Osteocyte (in vitro differentiated cells): Measurements from ENCODE around the gene XCL2. TPM values are rescaled to one million over a fixed set of nuclear protein-coding genes. Genes with fewer than 3 reads are reported as not detected.
"Not testable (repeated sequence)": the region's sequence is repeated elsewhere in the genome, so short reads cannot be mapped to it uniquely, and the experiment has no call there.

Experiments used
- DNase-seq: peaks from one replicate; pipeline ENCODE4 v3.0.0; 2021; ENCODE audit warnings: mixed read lengths; ENCODE audit not compliant: unreplicated experiment; ENCODE audit errors: extremely low spot score
- H3K27ac Mint-ChIP-seq: one replicate; pipeline ENCODE4 v1.8.0; 2021; ENCODE audit warnings: mild to moderate bottlenecking, mixed read lengths; ENCODE audit not compliant: unreplicated experiment
- H3K27me3 Mint-ChIP-seq: one replicate; pipeline ENCODE4 v1.8.0; 2021; ENCODE audit warnings: mixed read lengths; ENCODE audit not compliant: unreplicated experiment
- H3K36me3 Mint-ChIP-seq: one replicate; pipeline ENCODE4 v1.8.0; 2021; ENCODE audit warnings: mixed read lengths; ENCODE audit not compliant: unreplicated experiment
- H3K4me1 Mint-ChIP-seq: one replicate; pipeline ENCODE4 v1.8.0; 2021; ENCODE audit warnings: mixed read lengths; ENCODE audit not compliant: unreplicated experiment
- H3K4me3 Mint-ChIP-seq: one replicate; pipeline ENCODE4 v1.8.0; 2021; ENCODE audit warnings: mild to moderate bottlenecking, moderate library complexity, mixed read lengths; ENCODE audit not compliant: unreplicated experiment
- H3K9me3 Mint-ChIP-seq: one replicate; pipeline ENCODE4 v1.8.0; 2021; ENCODE audit warnings: mixed read lengths; ENCODE audit not compliant: unreplicated experiment
- total RNA-seq: library from RNA; stranded (reverse); gene quantifications from 2 replicates; pipeline ENCODE4 v1.2.1, GENCODE V29; 2021
- TF ChIP-seq, protein P1 (sequence below): fragments of 200-600 bp; sonication (generic); IDR thresholded peaks from 2 replicates; pipeline ENCODE4 v1.5.0; 2021; ENCODE audit warnings: antibody characterized with exemption, mild to moderate bottlenecking, moderate library complexity

XCL2 gene
- total RNA-seq, 1 donor from 2014 or later = not detected

DNA sequence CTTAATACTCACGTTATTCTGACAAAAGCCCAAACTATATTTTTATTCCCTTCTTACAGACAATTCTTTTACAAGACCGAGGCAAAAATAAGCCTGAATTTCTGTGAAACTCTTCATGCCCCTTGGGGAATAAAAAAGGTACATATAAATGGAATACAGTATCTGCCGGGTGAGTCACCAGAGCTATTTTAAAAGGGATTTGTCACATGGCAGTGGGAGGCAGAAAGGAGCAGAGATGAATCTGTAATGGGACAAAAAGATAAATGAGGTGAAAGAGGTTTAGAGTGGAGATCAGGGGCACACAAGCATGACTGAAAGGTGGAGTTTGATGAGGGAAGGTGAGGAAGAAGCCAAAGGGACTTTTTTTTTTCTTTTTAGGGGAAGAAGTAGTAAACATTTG is 41.4 kb upstream of the XCL2 start:
- no peak for DNase-seq
- Mint-ChIP-seq H3K36me3 (no peaks in the 10 kb centered on the region), H3K27me3 (peaks cover 5% of the 10 kb centered on the region), H3K4me1 (peaks cover 37% of the 10 kb centered on the region), H3K9me3 (peaks cover 4% of the 10 kb centered on the region), H3K4me3 (no peak overlapping the region), H3K27ac (peak overlapping the region; percentile 87)
- TF ChIP-seq, protein P1, sequence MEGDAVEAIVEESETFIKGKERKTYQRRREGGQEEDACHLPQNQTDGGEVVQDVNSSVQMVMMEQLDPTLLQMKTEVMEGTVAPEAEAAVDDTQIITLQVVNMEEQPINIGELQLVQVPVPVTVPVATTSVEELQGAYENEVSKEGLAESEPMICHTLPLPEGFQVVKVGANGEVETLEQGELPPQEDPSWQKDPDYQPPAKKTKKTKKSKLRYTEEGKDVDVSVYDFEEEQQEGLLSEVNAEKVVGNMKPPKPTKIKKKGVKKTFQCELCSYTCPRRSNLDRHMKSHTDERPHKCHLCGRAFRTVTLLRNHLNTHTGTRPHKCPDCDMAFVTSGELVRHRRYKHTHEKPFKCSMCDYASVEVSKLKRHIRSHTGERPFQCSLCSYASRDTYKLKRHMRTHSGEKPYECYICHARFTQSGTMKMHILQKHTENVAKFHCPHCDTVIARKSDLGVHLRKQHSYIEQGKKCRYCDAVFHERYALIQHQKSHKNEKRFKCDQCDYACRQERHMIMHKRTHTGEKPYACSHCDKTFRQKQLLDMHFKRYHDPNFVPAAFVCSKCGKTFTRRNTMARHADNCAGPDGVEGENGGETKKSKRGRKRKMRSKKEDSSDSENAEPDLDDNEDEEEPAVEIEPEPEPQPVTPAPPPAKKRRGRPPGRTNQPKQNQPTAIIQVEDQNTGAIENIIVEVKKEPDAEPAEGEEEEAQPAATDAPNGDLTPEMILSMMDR = no peak

DNA sequence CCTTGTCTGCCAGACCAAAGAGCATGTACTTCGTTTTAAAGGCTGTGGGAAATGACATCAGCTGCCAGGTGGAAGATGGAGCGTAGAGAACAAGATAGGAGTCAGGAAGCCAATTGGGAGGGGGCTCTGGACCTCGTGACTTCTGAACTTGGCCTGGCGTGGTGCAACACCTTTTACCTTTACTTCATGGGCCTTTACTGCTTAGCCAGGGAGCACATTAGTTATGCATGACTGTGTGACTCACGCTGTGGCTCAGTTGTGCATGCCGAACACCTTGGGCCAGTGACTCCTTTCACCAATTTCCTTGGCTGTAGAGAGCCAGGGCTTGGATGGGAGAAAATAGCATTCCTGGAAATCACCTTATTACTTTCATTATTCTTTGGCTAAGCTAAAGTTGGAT is 39.8 kb upstream of the XCL2 start:
- Mint-ChIP-seq H3K9me3 (peaks cover 4% of the 10 kb centered on the region), H3K27ac (no peak overlapping the region), H3K4me1 (peaks cover 37% of the 10 kb centered on the region), H3K27me3 (peaks cover 2% of the 10 kb centered on the region), H3K36me3 (no peaks in the 10 kb centered on the region), H3K4me3 (no peak overlapping the region)
- TF ChIP-seq, protein P1 = no peak
- DNase-seq = no peak

DNA sequence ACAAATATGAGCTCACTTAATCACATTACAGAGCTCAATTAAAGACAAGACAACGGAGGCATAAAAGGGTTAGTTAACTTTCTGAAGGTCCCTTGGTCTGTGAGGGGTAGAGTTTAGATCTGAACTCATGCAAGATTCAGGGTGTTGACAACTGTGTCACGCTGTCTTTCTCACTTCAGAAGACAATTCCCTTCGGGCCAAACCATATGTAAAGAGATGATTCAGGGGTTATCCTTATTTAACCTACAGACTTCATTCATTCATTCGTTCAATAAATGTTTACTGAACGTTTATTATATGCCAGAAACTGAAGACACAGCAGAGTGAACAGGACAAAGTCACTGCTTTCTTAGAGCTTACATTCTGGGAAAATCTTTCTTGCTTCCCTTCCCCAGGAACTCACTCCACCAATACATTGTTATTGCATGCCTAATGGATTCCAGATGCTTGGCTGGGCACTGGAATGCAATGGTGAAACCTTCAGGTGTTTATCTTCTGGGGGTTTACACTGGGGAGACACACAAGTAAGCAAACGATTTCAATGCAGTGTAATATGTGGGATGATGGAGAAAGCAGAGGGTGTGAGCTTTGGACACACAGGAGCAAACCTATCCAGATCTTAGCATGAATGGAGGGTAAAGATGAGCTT is 39.0 kb upstream of the XCL2 start:
- peaks cover 37% of the 10 kb centered on the region for H3K4me1 Mint-ChIP-seq
- no peak overlapping the region for H3K4me3 Mint-ChIP-seq
- no peaks in the 10 kb centered on the region for H3K36me3 Mint-ChIP-seq
- DNase-seq = no peak
- peak overlapping the region; percentile 45 for H3K27ac Mint-ChIP-seq
- H3K9me3 Mint-ChIP-seq = peaks cover 4% of the 10 kb centered on the region
- TF ChIP-seq, protein P1 = no peak
- H3K27me3 Mint-ChIP-seq = peaks cover 2% of the 10 kb centered on the region

DNA sequence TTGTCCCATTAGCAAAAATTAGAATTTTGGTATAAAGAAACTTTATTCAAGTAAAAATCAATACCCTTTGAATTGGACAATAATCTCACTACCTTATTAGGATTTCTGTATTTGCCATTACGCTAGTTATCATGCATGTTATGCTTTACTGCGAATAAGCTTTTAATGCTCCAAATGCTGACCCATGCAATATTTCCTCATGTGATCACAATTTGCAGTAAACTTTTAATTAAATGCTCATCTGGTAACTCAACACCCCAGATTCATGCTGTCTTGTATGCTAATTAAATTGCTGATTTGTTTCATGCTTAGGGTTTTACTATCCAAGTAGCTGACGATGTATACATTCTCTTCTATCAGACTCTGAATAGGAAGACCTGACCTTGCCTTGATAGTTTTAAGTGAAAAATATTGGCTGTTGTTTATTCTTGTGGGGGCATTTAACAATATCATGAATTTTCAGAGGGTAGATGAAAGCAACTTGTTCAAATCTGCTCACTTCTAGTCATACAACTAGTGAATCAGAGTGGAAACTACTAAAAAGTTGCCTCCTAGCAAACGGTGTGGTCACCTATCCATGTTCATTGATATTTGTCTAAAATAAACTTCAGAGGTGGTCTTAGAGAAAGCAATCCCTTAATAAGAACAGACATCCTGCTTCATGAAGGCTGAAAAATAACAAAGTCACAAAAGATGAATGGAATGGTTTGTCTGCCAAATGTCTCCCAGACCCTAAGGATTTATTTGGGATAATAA is 38.2 kb upstream of the XCL2 start:
- Mint-ChIP-seq H3K27ac (no peak overlapping the region), H3K4me1 (peaks cover 37% of the 10 kb centered on the region), H3K27me3 (peaks cover 3% of the 10 kb centered on the region), H3K9me3 (no peaks in the 10 kb centered on the region), H3K36me3 (no peaks in the 10 kb centered on the region), H3K4me3 (no peak overlapping the region)
- DNase-seq = no peak
- TF ChIP-seq, protein P1 = no peak

DNA sequence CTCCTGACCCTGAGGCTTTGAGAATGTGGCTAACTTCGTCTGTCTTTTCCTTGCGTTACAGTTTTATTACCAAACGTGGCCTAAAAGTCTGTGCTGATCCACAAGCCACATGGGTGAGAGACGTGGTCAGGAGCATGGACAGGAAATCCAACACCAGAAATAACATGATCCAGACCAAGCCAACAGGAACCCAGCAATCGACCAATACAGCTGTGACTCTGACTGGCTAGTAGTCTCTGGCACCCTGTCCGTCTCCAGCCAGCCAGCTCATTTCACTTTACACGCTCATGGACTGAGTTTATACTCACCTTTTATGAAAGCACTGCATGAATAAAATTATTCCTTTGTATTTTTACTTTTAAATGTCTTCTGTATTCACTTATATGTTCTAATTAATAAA is 37.2 kb upstream of the XCL2 start:
- H3K27ac Mint-ChIP-seq, DNase-seq, H3K4me3 Mint-ChIP-seq, H3K9me3 Mint-ChIP-seq, H3K27me3 Mint-ChIP-seq, H3K36me3 Mint-ChIP-seq: not testable (repeated sequence)
- H3K4me1 Mint-ChIP-seq = peaks cover 37% of the 10 kb centered on the region

DNA sequence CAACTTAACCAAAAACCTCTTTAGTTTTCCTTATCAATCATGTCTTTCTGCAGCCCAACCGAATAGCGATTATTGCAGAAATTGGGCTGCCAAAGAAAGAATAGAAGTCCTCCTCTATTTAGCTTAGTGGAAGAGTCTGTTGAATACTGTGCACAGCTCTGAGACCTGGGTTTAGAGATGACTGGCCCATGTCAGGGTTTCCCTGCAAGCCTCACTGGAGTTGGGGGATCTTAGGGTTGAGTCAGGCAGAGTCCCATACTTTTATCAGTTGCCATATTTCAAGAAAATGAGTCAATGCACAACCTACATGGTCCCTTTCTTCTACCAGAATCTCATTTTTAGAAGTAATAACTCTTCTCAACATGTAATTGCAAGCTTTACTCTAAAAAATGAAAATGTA is 36.5 kb upstream of the XCL2 start:
- H3K4me3 Mint-ChIP-seq, DNase-seq, H3K27me3 Mint-ChIP-seq, H3K36me3 Mint-ChIP-seq, H3K9me3 Mint-ChIP-seq, H3K27ac Mint-ChIP-seq: not testable (repeated sequence)
- H3K4me1 Mint-ChIP-seq = peaks cover 30% of the 10 kb centered on the region

DNA sequence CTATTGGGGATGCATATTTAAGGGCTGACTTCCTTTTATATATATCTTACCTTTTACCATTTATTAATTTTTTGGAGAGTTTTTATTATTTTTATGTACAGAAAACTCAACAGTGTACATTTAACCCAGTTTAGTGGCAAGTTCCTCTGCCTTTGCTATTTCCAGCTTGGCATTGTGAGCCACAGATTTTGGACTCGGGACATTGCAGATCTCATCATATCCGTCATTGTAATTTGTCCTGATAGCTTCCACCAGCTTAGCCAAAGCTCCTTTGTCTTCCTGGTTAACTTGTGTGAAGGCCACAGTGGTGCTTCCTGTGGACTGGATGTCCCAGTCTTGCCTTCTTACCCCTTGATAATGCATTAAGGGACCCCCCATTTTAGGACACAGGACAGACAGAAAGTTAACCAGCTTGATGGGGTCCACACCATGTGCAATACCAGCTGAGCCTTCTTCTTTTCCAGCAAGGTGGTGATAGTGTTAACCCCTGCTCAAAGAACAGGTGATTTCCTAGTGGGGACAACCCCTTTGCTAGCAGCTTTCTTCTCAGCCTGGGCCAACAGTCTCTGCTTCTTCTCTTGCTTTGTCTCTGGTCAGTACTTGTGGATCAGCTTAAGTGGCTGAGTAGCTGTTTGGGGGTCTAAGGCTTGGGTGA is 34.9 kb upstream of the XCL2 start:
- not testable (repeated sequence) for H3K27ac Mint-ChIP-seq, H3K9me3 Mint-ChIP-seq, H3K4me3 Mint-ChIP-seq, H3K36me3 Mint-ChIP-seq, DNase-seq
- Mint-ChIP-seq H3K27me3 (peaks cover 13% of the 10 kb centered on the region), H3K4me1 (peaks cover 17% of the 10 kb centered on the region)

DNA sequence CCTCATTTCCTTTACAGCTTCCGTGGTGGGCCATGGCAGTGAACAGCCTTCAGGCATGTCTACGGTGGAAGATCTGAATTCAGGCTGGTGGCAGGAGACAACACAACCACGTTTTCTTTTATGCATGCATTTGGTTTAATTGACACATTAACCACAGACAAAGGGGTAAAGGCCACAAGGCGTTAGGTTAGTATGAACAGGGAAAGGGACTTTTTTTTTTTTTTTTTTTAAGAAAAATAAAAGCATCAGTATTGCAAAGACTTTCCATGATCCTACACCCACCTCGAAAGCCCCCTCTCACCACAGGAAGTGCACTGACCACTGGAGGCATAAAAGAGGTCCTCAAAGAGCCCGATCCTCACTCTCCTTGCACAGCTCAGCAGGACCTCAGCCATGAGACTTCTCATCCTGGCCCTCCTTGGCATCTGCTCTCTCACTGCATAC is 32.5 kb upstream of the XCL2 start, which contains the start of gene XCL1:
Gene XCL1 (plus strand): TSS at position 361 of the 444 bp plus-strand sequence. CDS start 33 bp downstream, at position 394.
- H3K27ac Mint-ChIP-seq, H3K4me1 Mint-ChIP-seq, H3K4me3 Mint-ChIP-seq, DNase-seq, H3K36me3 Mint-ChIP-seq, H3K9me3 Mint-ChIP-seq: not testable (repeated sequence)
- peaks cover 32% of the 10 kb centered on the region for H3K27me3 Mint-ChIP-seq
